ENCODE measurements around the gene FGD5.

DNA sequence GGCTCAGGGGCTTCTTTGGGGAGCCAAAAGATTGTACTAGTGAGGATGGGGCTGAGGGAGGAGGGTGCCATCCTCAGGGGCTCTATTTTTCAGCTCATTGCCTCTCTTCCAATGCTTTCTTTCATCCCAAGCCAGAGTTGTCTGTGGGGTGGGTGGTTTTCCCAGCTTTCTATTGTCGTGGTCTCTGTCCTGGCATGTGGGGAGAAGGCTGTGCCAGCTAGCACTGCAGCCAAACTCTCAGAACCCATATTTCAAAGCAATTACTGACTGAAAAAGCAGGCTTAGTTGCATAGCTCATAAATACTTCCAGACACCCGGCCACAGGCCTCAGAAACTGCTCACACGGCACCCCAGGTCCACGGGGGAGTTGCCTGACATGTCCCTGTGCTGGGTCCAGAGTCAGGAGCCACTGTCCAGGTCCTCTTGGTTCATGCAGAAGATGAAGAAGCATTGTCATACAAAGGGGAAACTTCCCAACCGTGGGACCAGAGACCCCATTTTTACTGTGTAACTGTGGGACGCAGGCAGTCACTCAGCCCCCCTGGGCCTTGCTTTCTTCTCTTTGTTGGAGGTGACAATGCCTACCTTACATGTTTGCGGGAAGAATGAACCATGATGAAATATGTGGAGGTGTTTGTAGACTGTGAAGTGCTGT is 27.6 kb downstream of the FGD5 start:
- TF ChIP-seq, protein P1, sequence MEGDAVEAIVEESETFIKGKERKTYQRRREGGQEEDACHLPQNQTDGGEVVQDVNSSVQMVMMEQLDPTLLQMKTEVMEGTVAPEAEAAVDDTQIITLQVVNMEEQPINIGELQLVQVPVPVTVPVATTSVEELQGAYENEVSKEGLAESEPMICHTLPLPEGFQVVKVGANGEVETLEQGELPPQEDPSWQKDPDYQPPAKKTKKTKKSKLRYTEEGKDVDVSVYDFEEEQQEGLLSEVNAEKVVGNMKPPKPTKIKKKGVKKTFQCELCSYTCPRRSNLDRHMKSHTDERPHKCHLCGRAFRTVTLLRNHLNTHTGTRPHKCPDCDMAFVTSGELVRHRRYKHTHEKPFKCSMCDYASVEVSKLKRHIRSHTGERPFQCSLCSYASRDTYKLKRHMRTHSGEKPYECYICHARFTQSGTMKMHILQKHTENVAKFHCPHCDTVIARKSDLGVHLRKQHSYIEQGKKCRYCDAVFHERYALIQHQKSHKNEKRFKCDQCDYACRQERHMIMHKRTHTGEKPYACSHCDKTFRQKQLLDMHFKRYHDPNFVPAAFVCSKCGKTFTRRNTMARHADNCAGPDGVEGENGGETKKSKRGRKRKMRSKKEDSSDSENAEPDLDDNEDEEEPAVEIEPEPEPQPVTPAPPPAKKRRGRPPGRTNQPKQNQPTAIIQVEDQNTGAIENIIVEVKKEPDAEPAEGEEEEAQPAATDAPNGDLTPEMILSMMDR (IDR thresholded peaks at IDR 0.05; ENCODE audit: borderline replicate concordance, extremely low read depth, low read length, poor library complexity, severe bottlenecking) = no peak
- TF ChIP-seq EZH2 (IDR thresholded peaks at IDR 0.05; ENCODE audit: borderline replicate concordance, low read depth, low read length, severe bottlenecking) = no peak

Data from DND-41 (cell line).